ENCODE results near the gene SETD9.

GRCh38 chr5:56861893-56862485, 47.4 kb upstream of the SETD9 start:
- TF ChIP-seq CTCF (IDR thresholded peaks at IDR 0.05) (no peak), POLR2AphosphoS5 (IDR thresholded peaks at IDR 0.05) (no peak)
